HepG2 (cell line): ENCODE measurements around the gene PRELID2. TPM values are rescaled to one million over a fixed set of nuclear protein-coding genes. Genes with fewer than 3 reads are reported as not detected.

Experiments used
- ATAC-seq: fragments of 200-7000 bp; cut with Tn5 transposase; 3 replicates; pipeline ENCODE4 v1.9.1; 2020; ENCODE audit warnings: mild to moderate bottlenecking, moderate library complexity
- BruUV-seq: library from RNA; stranded (reverse); fragments of 400-500 nt; replicated peaks from 2 replicates; lab custom pipeline; 2021; lab: Mats Ljungman, UMichigan
- CTCF ChIA-PET: fragments of 300-600 bp; formaldehyde crosslinking; extraction: SDS; loops from one replicate; lab custom pipeline; 2021; ENCODE audit warnings: low total read pairs, inconsistent platforms, low intra/inter-chr PET ratio; lab: Yijun Ruan, JAX
- POLR2A ChIA-PET: fragments of 350-600 bp; sonication (Branson Sonifier 250); formaldehyde crosslinking; loops from one replicate; lab custom pipeline; 2020; ENCODE audit warnings: antibody characterized with exemption, inconsistent platforms; lab: Yijun Ruan, JAX
- DNase-seq: peaks from one replicate; pipeline ENCODE4 v3.0.0-alpha.2; 2015; ENCODE audit warnings: low spot score
- FAIRE-seq: peaks from 3 replicates; lab custom pipeline; 2011; peaks lifted over from hg19 to GRCh38; lab: Jason Lieb, UNC
- H2AFZ ChIP-seq: one replicate; pipeline ENCODE4 v1.6.1; 2011; ENCODE audit warnings: low read length, inconsistent platforms
- H3K27ac ChIP-seq: fragments of 300-600 bp; 3 replicates; pipeline ENCODE4 v1.8.0; 2011; ENCODE audit warnings: mixed run types, mild to moderate bottlenecking, mixed read lengths, low read length, inconsistent platforms; ENCODE audit not compliant: insufficient read depth; ENCODE audit errors: extremely low read length
- H3K27me3 ChIP-seq, 2 experiments: fragments of 200-600 bp in 1 of 2; 2 replicates in 1 of 2; 3 replicates in 1 of 2; pipeline versions ENCODE4 v1.6.0 to v1.8.0; 2011; ENCODE audit warnings: low read length in 2 of 2, mild to moderate bottlenecking in 2 of 2, moderate library complexity in 2 of 2, inconsistent platforms in 1 of 2; ENCODE audit not compliant: insufficient read depth in 2 of 2, control insufficient read depth in 1 of 2
- H3K36me3 ChIP-seq, 2 experiments: fragments of 200-600 bp in 1 of 2; replicated peaks in 1 of 2; 2 replicates in 1 of 2; 3 replicates in 1 of 2; pipeline versions ENCODE4 v1.5.1 to v1.8.0; 2011; ENCODE audit warnings: low read length in 2 of 2, inconsistent platforms in 1 of 2; ENCODE audit not compliant: insufficient read depth in 2 of 2, control insufficient read depth in 1 of 2
- H3K4me1 ChIP-seq: 2 replicates; pipeline ENCODE4 v1.5.1; 2012; ENCODE audit warnings: low read length, inconsistent platforms; ENCODE audit not compliant: insufficient read depth
- H3K4me2 ChIP-seq: 2 replicates; pipeline ENCODE4 v1.6.0; 2011; ENCODE audit warnings: low read depth, low read length, inconsistent platforms
- H3K4me3 ChIP-seq, 3 experiments: fragments of 200-600 bp in 1 of 3; sonication (generic), shearing (Covaris generic) in 1 of 3; replicated peaks in 1 of 3; 2 replicates each; pipeline ENCODE4 v1.5.1; 2011 to 2016; ENCODE audit warnings: low read length in 3 of 3, inconsistent platforms in 2 of 3, low read depth in 2 of 3, mild to moderate bottlenecking in 2 of 3, control low read depth in 1 of 3, mixed read lengths in 1 of 3; ENCODE audit not compliant: insufficient read depth in 1 of 3
- H3K79me2 ChIP-seq: one replicate; pipeline ENCODE4 v1.6.1; 2011; ENCODE audit warnings: low read length, inconsistent platforms; ENCODE audit not compliant: insufficient read depth
- H3K9ac ChIP-seq: 2 replicates; pipeline ENCODE4 v1.6.0; 2011; ENCODE audit warnings: mild to moderate bottlenecking, low read depth, low read length, inconsistent platforms; ENCODE audit not compliant: insufficient read depth
- H3K9me3 ChIP-seq: 2 replicates; pipeline ENCODE4 v1.5.1; 2012; ENCODE audit warnings: mild to moderate bottlenecking, low read length
- H4K20me1 ChIP-seq: 2 replicates; pipeline ENCODE4 v1.6.0; 2011; ENCODE audit warnings: inconsistent platforms, mild to moderate bottlenecking, low read length, moderate library complexity; ENCODE audit not compliant: insufficient read depth
- ATF1 ChIP-seq: IDR thresholded peaks from 2 replicates; pipeline ENCODE4 v1.6.1; 2016; ENCODE audit warnings: mild to moderate bottlenecking, control low read depth
- HIVEP1 ChIP-seq: sonication (generic); formaldehyde crosslinking; IDR thresholded peaks from 2 replicates; pipeline ENCODE4 v1.4.0; 2020; ENCODE audit warnings: mild to moderate bottlenecking, missing genetic modification reagents
- TOPORS ChIP-seq: sonication (generic); formaldehyde crosslinking; IDR thresholded peaks from 2 replicates; pipeline ENCODE4 v1.8.0; 2023; ENCODE audit warnings: mild to moderate bottlenecking, missing genetic modification reagents
- ZNF263 ChIP-seq: sonication (generic); formaldehyde crosslinking; IDR thresholded peaks from 2 replicates; pipeline ENCODE4 v1.4.0; 2020; ENCODE audit warnings: missing genetic modification reagents
- ZNF570 ChIP-seq: sonication (generic); formaldehyde crosslinking; IDR thresholded peaks from 2 replicates; pipeline ENCODE4 v1.4.0; 2020; ENCODE audit warnings: mild to moderate bottlenecking, missing genetic modification reagents, borderline replicate concordance
- WGBS: methylation state at CpG from one replicate; pipeline ENCODE4 v1.1.6; 2017; ENCODE audit warnings: low lambda C conversion rate; 5-methylcytosine and 5-hydroxymethylcytosine counted together
- in situ Hi-C: cut with HindIII; loops from 2 replicates; pipeline ENCODE4 v1.10.0; 2017; ENCODE audit warnings: low pct_unique_long_range_greater_than_20kb; ENCODE audit not compliant: extremely low pct_ligation_motif_present
- intact Hi-C: fragments of 100-400 bp; cut with micrococcal nuclease; formaldehyde crosslinking; loops from one replicate; pipeline ENCODE4 v1.10.0; 2022; ENCODE audit not compliant: unreplicated experiment
- polyA plus RNA-seq, 8 experiments: library from polyadenylated mRNA; depleted of rRNA in 3 of 8; stranded (reverse) in 7 of 8; unstranded in 1 of 8; fragments of >200 nt; fragmentation: Illumina TruSeq in 4 of 8; extraction: Trizol in 4 of 8; gene quantifications; 2 replicates each; pipeline versions ENCODE4 v1.2.1 to v1.2.3, GENCODE V29; 2011 to 2016; ENCODE audit warnings: low read depth in 4 of 8, missing spikeins in 1 of 8, mixed read lengths in 1 of 8; ENCODE audit not compliant: insufficient read depth in 1 of 8
- total RNA-seq, 5 experiments: library from RNA; depleted of rRNA; stranded (reverse); fragments of >200 nt; fragmentation: Illumina TruSeq; extraction: Trizol; gene quantifications; 2 replicates each; pipeline ENCODE4 v1.2.3, GENCODE V29; 2016; ENCODE audit warnings: low read depth in 1 of 5
- TF ChIP-seq, protein P1 (sequence below): sonication (generic); formaldehyde crosslinking; IDR thresholded peaks from 2 replicates; pipeline ENCODE4 v1.4.0; 2020; ENCODE audit warnings: missing genetic modification reagents
- TF ChIP-seq, protein P2 (sequence below): sonication (generic); formaldehyde crosslinking; IDR thresholded peaks from 2 replicates; pipeline ENCODE4 v1.9.0; 2022; ENCODE audit warnings: low read depth, missing genetic modification reagents
- TF ChIP-seq, protein P3 (sequence below): sonication (generic); formaldehyde crosslinking; IDR thresholded peaks from 2 replicates; pipeline ENCODE4 v1.5.0; 2020; ENCODE audit warnings: mild to moderate bottlenecking, missing genetic modification reagents, moderate library complexity
- TF ChIP-seq, protein P4 (sequence below): sonication (generic); formaldehyde crosslinking; IDR thresholded peaks from 2 replicates; pipeline ENCODE4 v1.9.0; 2021; ENCODE audit warnings: mild to moderate bottlenecking, missing genetic modification reagents

Gene PRELID2
- total and polyA plus RNA-seq, 2 of the 13 experiments (the other 11 are each of a cell fraction or from before 2014, with no cell fraction given): 10.0 to 22.9 TPM

DNA sequence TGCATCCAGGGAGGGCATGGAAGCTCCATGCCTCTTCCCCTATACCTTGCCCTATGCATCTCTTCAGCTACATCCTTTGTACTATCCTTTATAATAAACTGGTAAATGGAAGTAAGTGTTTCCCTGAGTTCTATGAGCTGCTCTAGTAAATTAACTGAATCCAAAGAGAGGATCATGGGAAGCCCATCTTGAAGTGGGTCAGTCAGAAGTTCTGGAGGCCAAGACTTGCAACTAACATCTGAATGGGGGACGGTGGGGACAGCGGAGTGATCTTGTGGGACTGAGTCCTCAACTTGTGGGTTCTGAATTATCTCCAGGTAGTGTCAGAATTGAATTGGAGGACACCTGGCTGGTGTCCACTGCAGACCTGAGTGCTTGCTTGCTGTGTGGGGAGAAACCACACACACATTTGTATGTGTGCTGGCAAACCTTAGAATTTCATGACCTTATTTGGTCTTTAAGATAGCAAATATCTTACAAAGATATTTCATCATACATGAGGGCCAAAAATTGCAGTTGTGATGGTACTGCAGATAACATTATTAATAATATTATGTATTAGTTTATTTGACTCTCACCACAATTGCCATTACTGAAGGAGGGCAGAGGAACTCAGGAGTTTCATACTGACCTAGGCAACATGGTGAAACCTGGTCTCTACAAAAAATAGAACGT lies 5.5 kb upstream of the PRELID2 start:
- peaks cover 20% of the 10 kb centered on the region for H3K4me1 ChIP-seq
- intact Hi-C loops: no loop called here
- no peaks in the 10 kb centered on the region for H4K20me1 ChIP-seq
- no peak overlapping the region for H3K27ac ChIP-seq
- H3K9ac ChIP-seq: no peak overlapping the region
- no peaks in the 10 kb centered on the region for H3K36me3 ChIP-seq
- POLR2A ChIA-PET: no interaction called here
- in situ Hi-C loops: no loop called here
- H3K4me3 ChIP-seq: no peak overlapping the region
- H3K4me2 ChIP-seq: no peak overlapping the region
- FAIRE-seq: no peak
- no peak for ATAC-seq
- H3K27me3 ChIP-seq: no peaks in the 10 kb centered on the region
- no peaks in the 10 kb centered on the region for H3K9me3 ChIP-seq
- 50% methylated on average over 2 of the region's 3 CpGs for WGBS
- no peak for DNase-seq
- no TSS peak for BruUV-seq
- CTCF ChIA-PET: no interaction called here
- H3K79me2 ChIP-seq: no peaks in the 10 kb centered on the region
- H2AFZ ChIP-seq: no peak overlapping the region
- TF ChIP-seq ZNF263 (no peak), HIVEP1 (CRISPR knock-in tag) (no peak), ATF1 (no peak), ZNF570 (no peak), TOPORS (no peak)
- TF ChIP-seq, protein P1, sequence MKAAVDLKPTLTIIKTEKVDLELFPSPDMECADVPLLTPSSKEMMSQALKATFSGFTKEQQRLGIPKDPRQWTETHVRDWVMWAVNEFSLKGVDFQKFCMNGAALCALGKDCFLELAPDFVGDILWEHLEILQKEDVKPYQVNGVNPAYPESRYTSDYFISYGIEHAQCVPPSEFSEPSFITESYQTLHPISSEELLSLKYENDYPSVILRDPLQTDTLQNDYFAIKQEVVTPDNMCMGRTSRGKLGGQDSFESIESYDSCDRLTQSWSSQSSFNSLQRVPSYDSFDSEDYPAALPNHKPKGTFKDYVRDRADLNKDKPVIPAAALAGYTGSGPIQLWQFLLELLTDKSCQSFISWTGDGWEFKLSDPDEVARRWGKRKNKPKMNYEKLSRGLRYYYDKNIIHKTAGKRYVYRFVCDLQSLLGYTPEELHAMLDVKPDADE (CRISPR knock-in tag): no peak
- TF ChIP-seq, protein P2, sequence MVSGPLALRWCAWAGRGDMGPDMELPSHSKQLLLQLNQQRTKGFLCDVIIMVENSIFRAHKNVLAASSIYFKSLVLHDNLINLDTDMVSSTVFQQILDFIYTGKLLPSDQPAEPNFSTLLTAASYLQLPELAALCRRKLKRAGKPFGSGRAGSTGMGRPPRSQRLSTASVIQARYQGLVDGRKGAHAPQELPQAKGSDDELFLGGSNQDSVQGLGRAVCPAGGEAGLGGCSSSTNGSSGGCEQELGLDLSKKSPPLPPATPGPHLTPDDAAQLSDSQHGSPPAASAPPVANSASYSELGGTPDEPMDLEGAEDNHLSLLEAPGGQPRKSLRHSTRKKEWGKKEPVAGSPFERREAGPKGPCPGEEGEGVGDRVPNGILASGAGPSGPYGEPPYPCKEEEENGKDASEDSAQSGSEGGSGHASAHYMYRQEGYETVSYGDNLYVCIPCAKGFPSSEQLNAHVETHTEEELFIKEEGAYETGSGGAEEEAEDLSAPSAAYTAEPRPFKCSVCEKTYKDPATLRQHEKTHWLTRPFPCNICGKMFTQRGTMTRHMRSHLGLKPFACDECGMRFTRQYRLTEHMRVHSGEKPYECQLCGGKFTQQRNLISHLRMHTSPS (CRISPR knock-in tag): no peak
- TF ChIP-seq, protein P3, sequence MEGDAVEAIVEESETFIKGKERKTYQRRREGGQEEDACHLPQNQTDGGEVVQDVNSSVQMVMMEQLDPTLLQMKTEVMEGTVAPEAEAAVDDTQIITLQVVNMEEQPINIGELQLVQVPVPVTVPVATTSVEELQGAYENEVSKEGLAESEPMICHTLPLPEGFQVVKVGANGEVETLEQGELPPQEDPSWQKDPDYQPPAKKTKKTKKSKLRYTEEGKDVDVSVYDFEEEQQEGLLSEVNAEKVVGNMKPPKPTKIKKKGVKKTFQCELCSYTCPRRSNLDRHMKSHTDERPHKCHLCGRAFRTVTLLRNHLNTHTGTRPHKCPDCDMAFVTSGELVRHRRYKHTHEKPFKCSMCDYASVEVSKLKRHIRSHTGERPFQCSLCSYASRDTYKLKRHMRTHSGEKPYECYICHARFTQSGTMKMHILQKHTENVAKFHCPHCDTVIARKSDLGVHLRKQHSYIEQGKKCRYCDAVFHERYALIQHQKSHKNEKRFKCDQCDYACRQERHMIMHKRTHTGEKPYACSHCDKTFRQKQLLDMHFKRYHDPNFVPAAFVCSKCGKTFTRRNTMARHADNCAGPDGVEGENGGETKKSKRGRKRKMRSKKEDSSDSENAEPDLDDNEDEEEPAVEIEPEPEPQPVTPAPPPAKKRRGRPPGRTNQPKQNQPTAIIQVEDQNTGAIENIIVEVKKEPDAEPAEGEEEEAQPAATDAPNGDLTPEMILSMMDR: no peak
- TF ChIP-seq, protein P4, sequence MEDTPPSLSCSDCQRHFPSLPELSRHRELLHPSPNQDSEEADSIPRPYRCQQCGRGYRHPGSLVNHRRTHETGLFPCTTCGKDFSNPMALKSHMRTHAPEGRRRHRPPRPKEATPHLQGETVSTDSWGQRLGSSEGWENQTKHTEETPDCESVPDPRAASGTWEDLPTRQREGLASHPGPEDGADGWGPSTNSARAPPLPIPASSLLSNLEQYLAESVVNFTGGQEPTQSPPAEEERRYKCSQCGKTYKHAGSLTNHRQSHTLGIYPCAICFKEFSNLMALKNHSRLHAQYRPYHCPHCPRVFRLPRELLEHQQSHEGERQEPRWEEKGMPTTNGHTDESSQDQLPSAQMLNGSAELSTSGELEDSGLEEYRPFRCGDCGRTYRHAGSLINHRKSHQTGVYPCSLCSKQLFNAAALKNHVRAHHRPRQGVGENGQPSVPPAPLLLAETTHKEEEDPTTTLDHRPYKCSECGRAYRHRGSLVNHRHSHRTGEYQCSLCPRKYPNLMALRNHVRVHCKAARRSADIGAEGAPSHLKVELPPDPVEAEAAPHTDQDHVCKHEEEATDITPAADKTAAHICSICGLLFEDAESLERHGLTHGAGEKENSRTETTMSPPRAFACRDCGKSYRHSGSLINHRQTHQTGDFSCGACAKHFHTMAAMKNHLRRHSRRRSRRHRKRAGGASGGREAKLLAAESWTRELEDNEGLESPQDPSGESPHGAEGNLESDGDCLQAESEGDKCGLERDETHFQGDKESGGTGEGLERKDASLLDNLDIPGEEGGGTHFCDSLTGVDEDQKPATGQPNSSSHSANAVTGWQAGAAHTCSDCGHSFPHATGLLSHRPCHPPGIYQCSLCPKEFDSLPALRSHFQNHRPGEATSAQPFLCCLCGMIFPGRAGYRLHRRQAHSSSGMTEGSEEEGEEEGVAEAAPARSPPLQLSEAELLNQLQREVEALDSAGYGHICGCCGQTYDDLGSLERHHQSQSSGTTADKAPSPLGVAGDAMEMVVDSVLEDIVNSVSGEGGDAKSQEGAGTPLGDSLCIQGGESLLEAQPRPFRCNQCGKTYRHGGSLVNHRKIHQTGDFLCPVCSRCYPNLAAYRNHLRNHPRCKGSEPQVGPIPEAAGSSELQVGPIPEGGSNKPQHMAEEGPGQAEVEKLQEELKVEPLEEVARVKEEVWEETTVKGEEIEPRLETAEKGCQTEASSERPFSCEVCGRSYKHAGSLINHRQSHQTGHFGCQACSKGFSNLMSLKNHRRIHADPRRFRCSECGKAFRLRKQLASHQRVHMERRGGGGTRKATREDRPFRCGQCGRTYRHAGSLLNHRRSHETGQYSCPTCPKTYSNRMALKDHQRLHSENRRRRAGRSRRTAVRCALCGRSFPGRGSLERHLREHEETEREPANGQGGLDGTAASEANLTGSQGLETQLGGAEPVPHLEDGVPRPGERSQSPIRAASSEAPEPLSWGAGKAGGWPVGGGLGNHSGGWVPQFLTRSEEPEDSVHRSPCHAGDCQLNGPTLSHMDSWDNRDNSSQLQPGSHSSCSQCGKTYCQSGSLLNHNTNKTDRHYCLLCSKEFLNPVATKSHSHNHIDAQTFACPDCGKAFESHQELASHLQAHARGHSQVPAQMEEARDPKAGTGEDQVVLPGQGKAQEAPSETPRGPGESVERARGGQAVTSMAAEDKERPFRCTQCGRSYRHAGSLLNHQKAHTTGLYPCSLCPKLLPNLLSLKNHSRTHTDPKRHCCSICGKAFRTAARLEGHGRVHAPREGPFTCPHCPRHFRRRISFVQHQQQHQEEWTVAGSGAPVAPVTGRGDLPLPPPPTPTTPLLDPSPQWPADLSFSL: no peak
